Measurements from ENCODE around the gene KIF11.

Gene KIF11

DNA sequence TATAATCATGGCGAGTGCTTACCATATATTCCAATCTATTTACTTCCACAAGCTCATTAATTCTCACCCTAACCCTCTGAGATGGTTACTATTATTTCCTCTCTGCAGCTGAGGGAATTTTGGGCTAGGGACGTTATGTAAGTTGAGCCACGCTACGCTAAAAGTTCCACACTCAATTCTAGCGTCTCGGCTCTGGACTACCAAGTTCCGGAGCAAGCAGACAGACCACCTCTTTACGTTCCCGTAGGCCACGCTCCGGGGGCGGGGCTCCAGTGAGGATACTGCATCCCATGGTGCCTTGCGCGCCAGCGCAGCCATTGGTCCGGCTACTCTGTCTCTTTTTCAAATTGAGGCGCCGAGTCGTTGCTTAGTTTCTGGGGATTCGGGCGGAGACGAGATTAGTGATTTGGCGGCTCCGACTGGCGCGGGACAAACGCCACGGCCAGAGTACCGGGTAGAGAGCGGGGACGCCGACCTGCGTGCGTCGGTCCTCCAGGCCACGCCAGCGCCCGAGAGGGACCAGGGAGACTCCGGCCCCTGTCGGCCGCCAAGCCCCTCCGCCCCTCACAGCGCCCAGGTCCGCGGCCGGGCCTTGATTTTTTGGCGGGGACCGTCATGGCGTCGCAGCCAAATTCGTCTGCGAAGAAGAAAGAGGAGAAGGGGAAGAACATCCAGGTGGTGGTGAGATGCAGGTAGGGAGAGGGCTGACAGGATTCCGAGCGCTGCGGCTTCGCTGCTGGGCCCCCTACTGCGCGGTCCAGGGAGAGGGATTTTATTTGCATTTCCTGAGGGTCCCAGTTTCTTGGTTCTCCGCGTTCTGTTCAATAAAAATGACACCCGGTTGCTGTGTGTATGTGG is at the start of gene KIF11:
Gene KIF11, plus strand, starts transcription at position 370 of the 858 bp plus-strand sequence. Its CDS starts 246 bp downstream, at position 616.
- peak within 1 kb of the TSS; percentile 99 for H3K4me3 ChIP-seq (ENCODE audit: low read depth, low read length)
- no peaks in the 10 kb centered on the region for H3K27me3 ChIP-seq (ENCODE audit: control insufficient read depth, insufficient read depth, low read length)
- no peaks in the 10 kb centered on the region for H3K9me3 ChIP-seq (ENCODE audit: control insufficient read depth, insufficient read depth, low read length)
- H3K4me1 ChIP-seq (ENCODE audit: control insufficient read depth, insufficient read depth, low read length), result peaks cover 12% of the 10 kb centered on the region
- H3K9ac ChIP-seq (ENCODE audit: low read depth, low read length), result peak within 1 kb of the TSS; percentile 74
- peak within 1 kb of the TSS; percentile 99 for H3K27ac ChIP-seq (ENCODE audit: low read depth, low read length)
- H3K36me3 ChIP-seq (ENCODE audit: control insufficient read depth, insufficient read depth, low read length), result no peaks in the 10 kb centered on the region

DNA sequence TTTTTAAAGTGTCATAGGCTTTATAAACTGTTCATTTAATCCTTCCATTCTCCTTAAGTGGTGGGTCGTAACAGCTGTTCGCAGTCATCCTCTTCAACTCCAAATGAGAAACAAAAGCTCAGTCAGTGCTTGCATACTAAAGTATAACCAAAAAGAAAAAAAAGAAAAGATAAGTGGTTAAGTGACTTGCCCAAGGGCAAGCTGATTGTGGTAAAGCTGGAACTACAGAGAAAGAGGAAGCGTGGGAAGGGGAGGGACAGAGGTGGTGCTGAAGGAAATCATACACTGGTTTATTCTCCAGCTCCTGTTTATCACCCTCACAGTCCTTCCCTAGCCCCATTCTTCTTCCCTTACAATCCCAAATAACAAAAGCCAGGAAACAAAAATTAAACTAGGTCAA is 48.6 kb upstream of the KIF11 start:
- H3K36me3 ChIP-seq (ENCODE audit: control insufficient read depth, insufficient read depth, low read length), result peaks cover 4% of the 10 kb centered on the region; the same call in 1 of the 2 replicates
- no peak overlapping the region for H3K9ac ChIP-seq (ENCODE audit: low read depth, low read length)

DNA sequence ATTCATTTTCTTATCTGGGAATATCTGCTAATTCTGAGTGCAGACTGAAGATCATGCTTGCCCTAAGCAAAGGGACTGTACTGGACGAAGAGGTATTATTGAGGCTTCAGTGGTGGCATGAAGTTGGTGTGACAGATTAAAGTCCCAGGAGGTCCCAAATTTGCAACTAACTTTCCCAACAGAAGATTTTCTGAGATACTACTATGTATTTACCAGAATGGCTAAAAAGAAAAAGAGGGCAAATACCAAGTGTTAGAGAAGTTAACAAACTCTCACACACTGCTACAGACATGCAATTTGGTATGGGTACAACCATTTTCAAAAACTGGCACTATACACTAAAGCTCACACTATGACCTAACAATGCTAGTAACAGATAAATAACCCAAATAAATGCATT is 47.4 kb upstream of the KIF11 start:
- Histone ChIP-seq H3K4me1 (ENCODE audit: control insufficient read depth, insufficient read depth, low read length) (peaks cover 21% of the 10 kb centered on the region), H3K9me3 (ENCODE audit: control insufficient read depth, insufficient read depth, low read length) (no peaks in the 10 kb centered on the region), H3K36me3 (ENCODE audit: control insufficient read depth, insufficient read depth, low read length) (peaks cover 4% of the 10 kb centered on the region; the same call in 1 of the 2 replicates), H3K9ac (ENCODE audit: low read depth, low read length) (no peak overlapping the region), H3K27me3 (ENCODE audit: control insufficient read depth, insufficient read depth, low read length) (no peaks in the 10 kb centered on the region), H3K4me3 (ENCODE audit: low read depth, low read length) (no peak overlapping the region), H3K27ac (ENCODE audit: low read depth, low read length) (no peak overlapping the region)

More for the DNA sequence above, 48.6 kb upstream of the KIF11 start:
- no peaks in the 10 kb centered on the region for H3K9me3 ChIP-seq (ENCODE audit: control insufficient read depth, insufficient read depth, low read length)
- H3K27me3 ChIP-seq (ENCODE audit: control insufficient read depth, insufficient read depth, low read length), result no peaks in the 10 kb centered on the region
- H3K4me3 ChIP-seq (ENCODE audit: low read depth, low read length), result no peak overlapping the region
- H3K4me1 ChIP-seq (ENCODE audit: control insufficient read depth, insufficient read depth, low read length), result peaks cover 21% of the 10 kb centered on the region
- no peak overlapping the region for H3K27ac ChIP-seq (ENCODE audit: low read depth, low read length)

DNA sequence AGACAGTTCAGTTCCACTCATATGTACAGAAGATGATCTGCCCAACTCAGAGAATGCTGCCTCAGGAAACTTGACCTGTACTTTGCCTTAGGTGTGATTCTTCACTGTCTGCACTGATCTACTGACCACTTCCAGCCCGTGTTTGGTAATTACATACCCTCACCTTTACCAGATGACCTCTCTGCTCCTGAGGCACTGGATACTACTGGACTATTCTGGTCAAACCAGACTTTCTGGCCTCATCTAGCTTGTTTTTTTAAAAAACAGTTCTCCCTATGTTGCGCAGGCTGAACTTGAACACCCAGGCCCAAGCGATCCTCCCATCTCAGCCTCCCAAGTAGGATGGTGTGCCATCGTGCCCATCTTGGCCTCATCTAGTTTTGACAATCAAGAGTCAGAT is 45.3 kb upstream of the KIF11 start:
- Histone ChIP-seq H3K27me3 (ENCODE audit: control insufficient read depth, insufficient read depth, low read length) (no peaks in the 10 kb centered on the region), H3K4me3 (ENCODE audit: low read depth, low read length) (no peak overlapping the region), H3K36me3 (ENCODE audit: control insufficient read depth, insufficient read depth, low read length) (peaks cover 4% of the 10 kb centered on the region; the same call in 1 of the 2 replicates), H3K9me3 (ENCODE audit: control insufficient read depth, insufficient read depth, low read length) (no peaks in the 10 kb centered on the region), H3K4me1 (ENCODE audit: control insufficient read depth, insufficient read depth, low read length) (peaks cover 16% of the 10 kb centered on the region), H3K9ac (ENCODE audit: low read depth, low read length) (no peak overlapping the region), H3K27ac (ENCODE audit: low read depth, low read length) (no peak overlapping the region)

DNA sequence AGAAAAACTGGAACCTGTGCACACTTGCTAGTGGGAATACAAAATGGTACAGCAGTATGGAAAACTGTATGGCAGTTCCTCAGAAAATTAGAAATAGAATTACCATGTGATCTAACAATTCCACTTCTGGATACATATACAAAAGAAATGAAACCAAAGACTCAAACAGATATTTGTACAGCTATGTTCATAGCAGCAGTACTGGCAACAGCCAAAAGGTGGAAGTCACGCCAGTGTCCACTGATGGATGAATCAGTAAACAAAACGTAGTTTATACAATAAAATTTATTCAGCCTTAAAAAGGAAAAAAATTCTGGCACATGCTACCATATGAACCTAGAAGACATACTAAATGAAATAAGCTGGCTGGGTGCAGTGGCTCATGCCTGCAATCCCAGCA is 42.0 kb upstream of the KIF11 start:
- Histone ChIP-seq H3K36me3 (ENCODE audit: control insufficient read depth, insufficient read depth, low read length) (no peaks in the 10 kb centered on the region), H3K27me3 (ENCODE audit: control insufficient read depth, insufficient read depth, low read length) (no peaks in the 10 kb centered on the region), H3K4me3 (ENCODE audit: low read depth, low read length) (no peak overlapping the region), H3K9me3 (ENCODE audit: control insufficient read depth, insufficient read depth, low read length) (no peaks in the 10 kb centered on the region), H3K4me1 (ENCODE audit: control insufficient read depth, insufficient read depth, low read length) (no peaks in the 10 kb centered on the region), H3K27ac (ENCODE audit: low read depth, low read length) (no peak overlapping the region), H3K9ac (ENCODE audit: low read depth, low read length) (no peak overlapping the region)

DNA sequence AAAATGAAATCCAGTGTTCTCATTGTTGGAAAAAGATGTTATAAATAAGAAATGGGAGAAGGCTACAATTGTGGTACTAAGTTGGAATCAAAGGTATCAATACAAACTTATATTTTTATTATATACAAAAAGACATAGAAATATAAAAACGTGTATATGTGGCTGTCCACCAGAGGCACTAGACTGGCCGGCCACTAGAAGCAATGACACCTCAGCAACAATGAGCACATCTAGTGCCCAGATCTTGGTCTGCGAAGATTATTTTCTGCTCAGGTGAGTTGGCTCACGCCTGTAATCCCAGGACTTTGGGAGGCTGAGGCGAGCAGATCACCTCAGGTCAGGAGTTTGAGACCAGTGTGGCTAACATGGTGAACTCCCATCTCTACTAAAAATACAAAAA is 40.6 kb upstream of the KIF11 start:
- Histone ChIP-seq H3K27me3 (ENCODE audit: control insufficient read depth, insufficient read depth, low read length) (no peaks in the 10 kb centered on the region), H3K9ac (ENCODE audit: low read depth, low read length) (no peak overlapping the region), H3K36me3 (ENCODE audit: control insufficient read depth, insufficient read depth, low read length) (no peaks in the 10 kb centered on the region), H3K4me3 (ENCODE audit: low read depth, low read length) (no peak overlapping the region), H3K27ac (ENCODE audit: low read depth, low read length) (no peak overlapping the region), H3K4me1 (ENCODE audit: control insufficient read depth, insufficient read depth, low read length) (no peaks in the 10 kb centered on the region), H3K9me3 (ENCODE audit: control insufficient read depth, insufficient read depth, low read length) (no peaks in the 10 kb centered on the region)

DNA sequence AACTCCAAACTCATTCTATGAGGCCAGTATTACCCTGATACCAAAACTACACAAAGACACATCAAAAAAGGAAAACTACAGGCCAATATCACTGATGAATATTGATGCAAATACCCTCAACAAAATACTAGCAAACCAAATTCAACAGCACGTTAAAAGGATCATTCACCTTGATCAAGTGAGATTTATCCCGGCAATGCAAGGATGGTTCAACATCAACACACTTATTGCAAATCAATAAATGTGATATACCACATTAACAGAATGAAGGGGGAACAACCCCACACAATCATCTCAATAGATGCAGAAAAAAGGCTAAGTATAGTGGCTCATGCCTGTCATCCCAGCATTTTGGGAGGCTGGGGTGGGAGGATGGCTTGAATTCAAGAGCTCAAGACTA is 39.0 kb upstream of the KIF11 start:
- peaks cover 8% of the 10 kb centered on the region for H3K36me3 ChIP-seq (ENCODE audit: control insufficient read depth, insufficient read depth, low read length)
- H3K4me1 ChIP-seq (ENCODE audit: control insufficient read depth, insufficient read depth, low read length), result no peaks in the 10 kb centered on the region
- H3K4me3 ChIP-seq (ENCODE audit: low read depth, low read length), result no peak overlapping the region
- H3K9ac ChIP-seq (ENCODE audit: low read depth, low read length), result no peak overlapping the region
- no peaks in the 10 kb centered on the region for H3K27me3 ChIP-seq (ENCODE audit: control insufficient read depth, insufficient read depth, low read length)
- H3K9me3 ChIP-seq (ENCODE audit: control insufficient read depth, insufficient read depth, low read length), result no peaks in the 10 kb centered on the region
- no peak overlapping the region for H3K27ac ChIP-seq (ENCODE audit: low read depth, low read length)

DNA sequence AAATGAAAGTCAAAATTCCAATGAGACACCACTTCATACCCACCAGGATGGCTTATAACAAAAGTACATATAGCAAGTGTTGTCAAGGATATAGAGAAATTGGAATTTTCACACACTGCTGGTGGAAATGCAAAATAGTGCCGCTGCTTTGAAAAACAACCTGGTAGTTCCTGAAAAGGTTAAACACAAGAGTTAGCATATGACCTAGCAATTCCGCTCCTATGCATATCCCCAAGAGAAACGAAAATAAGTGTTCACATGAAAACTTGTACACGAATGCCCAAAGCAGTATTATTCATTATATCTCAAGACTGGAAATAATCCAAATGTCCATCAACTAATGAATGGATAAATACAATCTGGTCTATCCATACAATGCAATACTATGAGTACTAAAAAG is 33.9 kb upstream of the KIF11 start:
- H3K4me1 ChIP-seq (ENCODE audit: control insufficient read depth, insufficient read depth, low read length), result no peaks in the 10 kb centered on the region
- peaks cover 26% of the 10 kb centered on the region for H3K36me3 ChIP-seq (ENCODE audit: control insufficient read depth, insufficient read depth, low read length)
- H3K27ac ChIP-seq (ENCODE audit: low read depth, low read length), result no peak overlapping the region
- no peaks in the 10 kb centered on the region for H3K27me3 ChIP-seq (ENCODE audit: control insufficient read depth, insufficient read depth, low read length)
- H3K9me3 ChIP-seq (ENCODE audit: control insufficient read depth, insufficient read depth, low read length), result 0 out of 2 replicates have a peak, but pooled peaks cover 7% of the 10 kb centered on the region
- H3K9ac ChIP-seq (ENCODE audit: low read depth, low read length), result no peak overlapping the region
- no peak overlapping the region for H3K4me3 ChIP-seq (ENCODE audit: low read depth, low read length)

DNA sequence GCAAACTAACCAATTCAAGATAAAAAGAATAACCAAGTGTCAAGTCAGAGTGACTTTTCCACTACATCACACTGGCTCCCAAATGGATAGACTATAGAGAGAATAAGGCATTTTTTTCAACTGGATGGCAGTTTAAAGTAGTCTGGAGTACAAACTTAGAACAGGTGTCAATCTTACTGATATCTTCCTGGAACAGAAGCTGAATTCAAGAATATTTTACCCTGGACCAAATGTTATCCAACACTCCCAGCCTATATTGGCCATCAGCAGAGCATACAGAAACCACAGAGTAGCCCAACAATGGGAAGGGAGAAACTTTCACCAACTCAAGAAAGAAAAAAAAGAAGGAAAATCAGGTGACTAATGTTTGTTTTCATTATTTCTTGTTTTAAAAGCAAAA is 30.5 kb upstream of the KIF11 start:
- H3K36me3 ChIP-seq (ENCODE audit: control insufficient read depth, insufficient read depth, low read length), result peaks cover 26% of the 10 kb centered on the region
- no peaks in the 10 kb centered on the region for H3K27me3 ChIP-seq (ENCODE audit: control insufficient read depth, insufficient read depth, low read length)
- H3K27ac ChIP-seq (ENCODE audit: low read depth, low read length), result no peak overlapping the region
- 0 out of 2 replicates have a peak, but pooled peaks cover 7% of the 10 kb centered on the region for H3K9me3 ChIP-seq (ENCODE audit: control insufficient read depth, insufficient read depth, low read length)
- 0 out of 2 replicates have a peak, but pooled peaks cover 2% of the 10 kb centered on the region for H3K4me1 ChIP-seq (ENCODE audit: control insufficient read depth, insufficient read depth, low read length)
- H3K9ac ChIP-seq (ENCODE audit: low read depth, low read length), result no peak overlapping the region
- H3K4me3 ChIP-seq (ENCODE audit: low read depth, low read length), result no peak overlapping the region

DNA sequence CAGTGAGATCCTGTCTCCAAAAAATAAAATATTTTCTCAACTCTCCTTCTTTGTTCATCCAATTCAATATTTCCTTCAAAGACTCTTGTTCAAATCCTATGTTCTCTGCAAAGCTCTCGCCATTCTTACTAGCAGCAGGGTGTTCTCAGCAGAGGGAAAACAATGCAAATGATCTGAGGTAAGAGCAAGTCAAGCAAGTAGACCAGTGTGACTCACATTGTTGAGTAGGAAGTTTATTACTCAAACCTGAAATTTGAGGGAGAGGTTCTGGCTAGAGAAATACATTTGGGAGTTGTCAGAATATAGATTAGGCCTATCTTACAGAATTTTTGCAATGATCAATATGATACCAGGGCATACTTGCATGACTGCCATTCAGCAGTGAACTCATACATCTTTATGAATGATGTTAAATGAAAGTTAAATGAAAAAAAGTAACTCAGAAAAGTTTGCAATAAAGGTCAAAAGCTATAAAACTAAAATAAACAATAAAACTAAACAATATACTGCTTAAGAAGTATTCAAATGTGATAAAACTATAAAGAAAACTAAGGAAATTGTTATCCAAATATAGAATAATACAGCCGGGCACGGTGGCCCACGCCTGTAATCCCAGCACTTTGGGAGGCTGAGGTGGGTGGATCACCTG is 24.9 kb upstream of the KIF11 start:
- no peak overlapping the region for H3K4me3 ChIP-seq (ENCODE audit: low read depth, low read length)
- peaks cover 5% of the 10 kb centered on the region; the same call in 1 of the 2 replicates for H3K27me3 ChIP-seq (ENCODE audit: control insufficient read depth, insufficient read depth, low read length)
- peaks cover 13% of the 10 kb centered on the region for H3K36me3 ChIP-seq (ENCODE audit: control insufficient read depth, insufficient read depth, low read length)
- peaks cover 24% of the 10 kb centered on the region for H3K4me1 ChIP-seq (ENCODE audit: control insufficient read depth, insufficient read depth, low read length)
- no peak overlapping the region for H3K9ac ChIP-seq (ENCODE audit: low read depth, low read length)
- H3K27ac ChIP-seq (ENCODE audit: low read depth, low read length), result peak overlapping the region; percentile 55
- no peaks in the 10 kb centered on the region for H3K9me3 ChIP-seq (ENCODE audit: control insufficient read depth, insufficient read depth, low read length)

DNA sequence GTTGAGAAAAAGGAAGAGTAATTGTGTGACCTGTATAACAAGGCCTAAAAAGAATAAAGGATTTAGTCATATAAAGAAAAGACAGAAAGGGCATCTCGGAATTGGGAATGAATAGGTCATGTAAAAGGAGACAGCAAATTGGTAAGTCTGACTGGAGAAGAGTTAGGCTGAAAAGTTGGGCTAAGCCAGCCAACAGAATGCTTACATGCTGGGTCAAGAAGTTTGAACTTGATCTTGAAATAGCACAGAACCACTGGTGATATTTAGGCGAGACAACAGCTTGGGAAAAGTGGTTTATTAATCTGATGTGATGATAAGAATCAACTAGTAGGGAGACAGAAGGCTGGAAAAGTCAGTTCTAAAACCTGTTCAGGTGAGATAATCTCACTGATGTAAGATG is 23.9 kb upstream of the KIF11 start:
- peaks cover 24% of the 10 kb centered on the region for H3K4me1 ChIP-seq (ENCODE audit: control insufficient read depth, insufficient read depth, low read length)
- H3K4me3 ChIP-seq (ENCODE audit: low read depth, low read length), result no peak overlapping the region
- H3K27me3 ChIP-seq (ENCODE audit: control insufficient read depth, insufficient read depth, low read length), result peaks cover 7% of the 10 kb centered on the region; the same call in 1 of the 2 replicates
- no peak overlapping the region for H3K27ac ChIP-seq (ENCODE audit: low read depth, low read length)
- peaks cover 9% of the 10 kb centered on the region for H3K36me3 ChIP-seq (ENCODE audit: control insufficient read depth, insufficient read depth, low read length)
- H3K9ac ChIP-seq (ENCODE audit: low read depth, low read length), result no peak overlapping the region
- H3K9me3 ChIP-seq (ENCODE audit: control insufficient read depth, insufficient read depth, low read length), result no peaks in the 10 kb centered on the region

Data from HUES48 (cell line).